NCI-H146 treated with DMSO at 0.1 percent for 48 hours (cell line): ENCODE results near the gene CMTR1.

Experiments
- DNase-seq: peaks from one replicate; lab custom pipeline; 2025; ENCODE audit not compliant: unreplicated experiment; lab: John Stamatoyannopoulos, UW

CMTR1 gene

GRCh38 chr6:37511201-37511600 lies 78.2 kb downstream of the CMTR1 start:
- no peak for DNase-seq

- DNase-seq: no peak
These were observed 78.9 kb downstream of the CMTR1 start for GRCh38 chr6:37511910-37512399.

GRCh38 chr6:37512400-37513011 lies 79.5 kb downstream of the CMTR1 start:
- no peak for DNase-seq

- DNase-seq: no peak
These were observed 80.1 kb downstream of the CMTR1 start for GRCh38 chr6:37513155-37513554.

- DNase-seq: no peak
These were observed 80.6 kb downstream of the CMTR1 start for GRCh38 chr6:37513576-37513975.

GRCh38 chr6:37514321-37514771 lies 81.3 kb downstream of the CMTR1 start:
- DNase-seq: no peak

GRCh38 chr6:37514837-37515236 lies 81.8 kb downstream of the CMTR1 start:
- DNase-seq: peak; percentile 39

- DNase-seq: peak; percentile 69
These were observed 82.7 kb downstream of the CMTR1 start for GRCh38 chr6:37515712-37516075.

GRCh38 chr6:37516076-37516919 lies 83.3 kb downstream of the CMTR1 start:
- DNase-seq: peak; percentile 93

- DNase-seq: peak; percentile 57
These were observed 83.9 kb downstream of the CMTR1 start for GRCh38 chr6:37516920-37517405.

GRCh38 chr6:37517411-37517812 lies 84.4 kb downstream of the CMTR1 start:
- no peak for DNase-seq

- DNase-seq: no peak
These were observed 85.1 kb downstream of the CMTR1 start for GRCh38 chr6:37518116-37518515.

GRCh38 chr6:37519461-37519860 lies 86.4 kb downstream of the CMTR1 start:
- no peak for DNase-seq

GRCh38 chr6:37520926-37521325 lies 87.9 kb downstream of the CMTR1 start:
- no peak for DNase-seq

- DNase-seq: no peak
These were observed 88.7 kb downstream of the CMTR1 start for GRCh38 chr6:37521674-37522073.

GRCh38 chr6:37522836-37523235 lies 89.8 kb downstream of the CMTR1 start:
- no peak for DNase-seq

- DNase-seq: no peak
These were observed 90.4 kb downstream of the CMTR1 start for GRCh38 chr6:37523412-37523811.

- no peak for DNase-seq
These were observed 91.3 kb downstream of the CMTR1 start for GRCh38 chr6:37524025-37524969.

GRCh38 chr6:37524970-37525318 lies 91.9 kb downstream of the CMTR1 start:
- no peak for DNase-seq

- DNase-seq: no peak
These were observed 92.7 kb downstream of the CMTR1 start for GRCh38 chr6:37525460-37526357.
